ENCODE data around the gene CECR2.

Gene CECR2

GRCh38 chr22:17443405-17444203 lies 74.3 kb downstream of the CECR2 start:
- in situ Hi-C loops (cut with MboI; ENCODE audit: low sequenced_read_pairs) = no loop called here

- in situ Hi-C loops (cut with MboI; ENCODE audit: low sequenced_read_pairs) = no loop called here
Observed at GRCh38 chr22:17444204-17444504, 74.9 kb downstream of the CECR2 start.

GRCh38 chr22:17446698-17447097 lies 77.4 kb downstream of the CECR2 start:
- in situ Hi-C loops (cut with MboI; ENCODE audit: low sequenced_read_pairs) = no loop called here

GRCh38 chr22:17451316-17451715 lies 82.1 kb downstream of the CECR2 start:
- in situ Hi-C loops (cut with MboI; ENCODE audit: low sequenced_read_pairs) = no loop called here

GRCh38 chr22:17460895-17461294 lies 91.6 kb downstream of the CECR2 start:
- in situ Hi-C loops (cut with MboI; ENCODE audit: low sequenced_read_pairs) = no loop called here

GRCh38 chr22:17470880-17471500 lies 101.7 kb downstream of the CECR2 start:
- in situ Hi-C loops (cut with MboI; ENCODE audit: low sequenced_read_pairs) = no loop called here

GRCh38 chr22:17471886-17472535 lies 102.8 kb downstream of the CECR2 start:
- in situ Hi-C loops (cut with MboI; ENCODE audit: low sequenced_read_pairs) = no loop called here

GRCh38 chr22:17472932-17473331 lies 103.7 kb downstream of the CECR2 start:
- in situ Hi-C loops (cut with MboI; ENCODE audit: low sequenced_read_pairs) = no loop called here

- in situ Hi-C loops (cut with MboI; ENCODE audit: low sequenced_read_pairs) = no loop called here
Observed at GRCh38 chr22:17475318-17476230, 106.3 kb downstream of the CECR2 start.

- in situ Hi-C loops (cut with MboI; ENCODE audit: low sequenced_read_pairs) = no loop called here
Observed at GRCh38 chr22:17476838-17477237, 107.6 kb downstream of the CECR2 start.

- in situ Hi-C loops (cut with MboI; ENCODE audit: low sequenced_read_pairs) = no loop called here
Observed at GRCh38 chr22:17477391-17477833, 108.2 kb downstream of the CECR2 start.

- in situ Hi-C loops (cut with MboI; ENCODE audit: low sequenced_read_pairs) = no loop called here
Observed at GRCh38 chr22:17479135-17479534, 109.9 kb downstream of the CECR2 start.

- in situ Hi-C loops (cut with MboI; ENCODE audit: low sequenced_read_pairs) = no loop called here
Observed at GRCh38 chr22:17481424-17481823, 112.2 kb downstream of the CECR2 start.

GRCh38 chr22:17483688-17484372 lies 114.6 kb downstream of the CECR2 start:
- in situ Hi-C loops (cut with MboI; ENCODE audit: low sequenced_read_pairs) = no loop called here

- in situ Hi-C loops (cut with MboI; ENCODE audit: low sequenced_read_pairs) = no loop called here
Observed at GRCh38 chr22:17484608-17485007, 115.3 kb downstream of the CECR2 start.

- in situ Hi-C loops (cut with MboI; ENCODE audit: low sequenced_read_pairs) = no loop called here
Observed at GRCh38 chr22:17486313-17486712, 117.1 kb downstream of the CECR2 start.

GRCh38 chr22:17486719-17487118 lies 117.5 kb downstream of the CECR2 start:
- in situ Hi-C loops (cut with MboI; ENCODE audit: low sequenced_read_pairs) = no loop called here

- in situ Hi-C loops (cut with MboI; ENCODE audit: low sequenced_read_pairs) = no loop called here
Observed at GRCh38 chr22:17489101-17489500, 119.8 kb downstream of the CECR2 start.

- in situ Hi-C loops (cut with MboI; ENCODE audit: low sequenced_read_pairs) = no loop called here
Observed at GRCh38 chr22:17491090-17491640, 121.9 kb downstream of the CECR2 start.

- in situ Hi-C loops (cut with MboI; ENCODE audit: low sequenced_read_pairs) = no loop called here
Observed at GRCh38 chr22:17492247-17492646, 123.0 kb downstream of the CECR2 start.
